Hematopoietic multipotent progenitor cell treated with erythropoietin and hydrocortisone succinate and interleukin-3 and kit ligand, for 15 days (in vitro differentiated cells): ENCODE results near the gene NDRG2.

Experiments
- DNase-seq: peaks from one replicate; pipeline ENCODE4 v3.0.0-alpha.2; 2015; ENCODE audit warnings: low spot score

NDRG2 gene

GRCh38 chr14:20969336-20969735 is 55.5 kb downstream of the NDRG2 start:
- no peak for DNase-seq
